Measurements from ENCODE around the gene PRPF40B.
A peak's percentile ranks its signal among the peaks of the same experiment; 100 is the strongest.
"Not testable (repeated sequence)": the region's sequence is repeated elsewhere in the genome, so short reads cannot be mapped to it uniquely, and the experiment has no call there.

PRPF40B gene

DNA sequence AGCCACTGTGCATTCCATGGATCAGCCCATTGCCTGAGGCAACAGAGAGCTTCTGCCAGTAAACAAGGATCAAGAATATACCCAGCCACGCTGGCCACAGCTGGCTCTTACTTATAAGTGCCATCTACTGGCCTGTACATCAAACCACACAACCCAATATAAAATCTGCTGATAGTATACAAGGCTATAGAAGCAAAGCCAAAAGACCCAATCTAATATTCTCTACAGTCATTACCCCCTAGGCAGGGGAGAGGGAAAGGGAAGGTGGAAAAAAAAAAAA lies 13.5 kb upstream of the PRPF40B start:
- peak; percentile 40 for DNase-seq

DNA sequence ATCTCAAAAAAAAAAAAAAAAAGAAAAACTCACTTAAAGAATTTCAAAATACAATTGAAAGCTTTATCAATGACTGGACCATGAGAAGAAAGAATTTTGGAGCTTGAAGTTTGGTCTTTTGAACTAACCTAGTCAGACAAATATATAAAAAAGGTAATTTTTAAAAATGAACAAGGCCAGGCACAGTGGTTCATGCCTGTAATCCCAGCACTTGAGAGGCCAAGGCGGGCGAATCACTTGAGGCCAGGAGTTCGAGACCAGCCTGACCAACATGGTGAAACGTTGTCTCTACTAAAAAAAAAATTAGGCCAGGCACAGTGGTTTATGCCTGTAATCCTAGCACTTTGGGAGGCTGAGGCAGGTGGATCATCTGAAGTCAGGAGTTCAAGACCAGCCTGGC lies 12.6 kb upstream of the PRPF40B start:
- DNase-seq, result not testable (repeated sequence)

DNA sequence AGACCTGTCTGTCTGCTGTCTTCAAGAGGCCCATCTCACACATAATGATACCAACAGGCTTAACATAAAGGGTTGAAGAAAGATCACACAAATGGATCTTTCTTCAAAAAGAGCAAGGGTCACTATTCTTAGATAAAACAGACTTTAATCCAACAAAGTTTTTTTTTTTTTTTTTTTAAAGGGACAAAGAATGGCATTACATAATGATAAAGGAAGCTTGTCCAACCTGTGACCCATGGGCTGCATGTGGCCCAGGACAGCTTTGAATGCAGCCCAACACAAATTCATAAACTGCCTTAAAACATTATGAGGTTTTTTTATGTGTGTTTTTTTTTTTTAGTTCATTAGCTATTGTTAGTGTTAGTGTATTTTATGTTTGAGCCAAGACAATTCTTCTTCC lies 11.2 kb upstream of the PRPF40B start:
- DNase-seq, result no peak

DNA sequence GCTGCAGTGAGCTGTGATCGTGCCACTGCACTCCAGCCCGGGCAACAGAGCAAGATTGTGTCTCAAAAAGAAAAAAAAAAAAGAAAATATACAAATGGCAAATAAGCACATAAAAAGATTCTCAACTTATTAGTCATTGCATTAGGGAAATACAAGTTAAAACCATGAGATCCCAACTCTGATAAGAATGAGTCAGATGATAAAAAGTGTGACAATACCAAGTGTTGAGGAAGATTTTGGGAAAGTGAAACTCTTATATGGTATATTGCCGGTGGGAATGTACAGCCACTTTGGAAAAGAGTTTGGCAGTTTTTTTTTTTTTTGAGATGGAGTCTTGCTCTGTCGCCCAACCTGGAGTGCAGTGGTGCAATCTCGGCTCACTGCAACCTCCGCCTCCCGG lies 7.6 kb upstream of the PRPF40B start:
- no peak for DNase-seq

DNA sequence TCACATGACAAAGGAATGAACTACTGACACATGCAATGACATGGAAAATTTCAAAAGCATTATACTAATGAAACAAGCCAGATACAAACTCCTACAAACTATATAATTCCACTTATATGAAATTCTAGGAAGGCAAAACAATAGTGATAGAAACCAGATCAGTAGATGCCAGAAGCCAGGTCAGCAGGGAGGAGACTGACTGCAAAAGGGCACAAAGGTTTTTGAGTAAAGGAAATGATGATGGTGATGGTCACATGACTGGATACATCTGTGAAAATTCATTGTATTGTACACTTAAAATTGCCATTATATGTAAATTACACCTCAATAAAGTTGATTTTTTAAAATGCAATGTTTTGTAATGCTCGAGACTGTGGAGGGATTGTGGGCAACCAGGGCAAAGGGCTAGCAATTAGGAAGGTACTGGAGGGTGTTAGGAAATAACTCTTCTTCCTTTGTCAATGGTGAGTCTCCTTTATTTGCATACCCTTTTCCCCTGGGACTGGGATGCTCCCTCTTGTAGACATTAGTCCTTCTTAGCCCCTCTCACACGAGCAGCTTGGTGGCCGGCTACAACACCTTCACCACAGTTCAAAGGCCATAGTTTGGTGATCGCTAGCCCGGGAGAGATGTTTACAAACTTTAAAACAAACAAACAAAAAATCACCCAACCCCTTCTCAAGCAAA lies 6.7 kb upstream of the PRPF40B start:
- peak; percentile 67 for DNase-seq

DNA sequence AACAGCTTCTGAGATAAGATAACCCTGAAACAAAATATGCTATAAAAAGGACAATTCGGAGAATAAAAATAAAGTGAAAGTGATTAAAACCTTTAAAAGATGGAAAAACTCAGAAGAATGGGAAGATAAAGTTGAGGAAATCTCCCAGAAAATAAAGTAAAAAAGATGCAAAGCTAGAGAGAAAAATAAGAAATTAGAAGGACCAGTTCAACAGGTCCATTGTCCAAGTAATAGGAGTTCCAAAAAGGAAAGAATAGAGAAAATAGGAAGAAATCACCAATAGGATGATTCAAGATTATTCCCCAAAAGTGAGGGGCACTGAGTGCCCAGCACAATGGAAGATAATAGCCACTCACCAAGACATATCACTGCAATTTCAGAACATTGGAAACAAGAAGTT lies 4.8 kb upstream of the PRPF40B start:
- no peak for DNase-seq

DNA sequence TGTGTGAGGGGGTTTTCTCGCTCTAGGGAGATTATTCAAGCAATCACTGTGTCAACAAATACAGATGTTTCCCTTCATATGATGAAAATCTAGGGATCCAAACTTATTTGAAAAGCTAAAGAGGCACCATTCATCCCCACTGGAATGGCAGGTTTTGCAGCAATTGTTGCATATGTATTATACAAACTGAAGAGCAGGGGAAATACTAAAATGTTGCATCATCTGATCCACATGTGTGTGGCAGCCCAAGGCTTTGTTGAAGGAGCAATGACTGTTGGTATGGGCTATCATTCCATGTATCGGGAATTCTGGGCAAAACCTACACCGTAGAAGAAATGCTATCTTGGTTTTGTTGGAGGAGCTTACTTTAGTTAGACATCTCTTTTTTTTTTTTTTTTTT lies 4.1 kb upstream of the PRPF40B start:
- no peak for DNase-seq

DNA sequence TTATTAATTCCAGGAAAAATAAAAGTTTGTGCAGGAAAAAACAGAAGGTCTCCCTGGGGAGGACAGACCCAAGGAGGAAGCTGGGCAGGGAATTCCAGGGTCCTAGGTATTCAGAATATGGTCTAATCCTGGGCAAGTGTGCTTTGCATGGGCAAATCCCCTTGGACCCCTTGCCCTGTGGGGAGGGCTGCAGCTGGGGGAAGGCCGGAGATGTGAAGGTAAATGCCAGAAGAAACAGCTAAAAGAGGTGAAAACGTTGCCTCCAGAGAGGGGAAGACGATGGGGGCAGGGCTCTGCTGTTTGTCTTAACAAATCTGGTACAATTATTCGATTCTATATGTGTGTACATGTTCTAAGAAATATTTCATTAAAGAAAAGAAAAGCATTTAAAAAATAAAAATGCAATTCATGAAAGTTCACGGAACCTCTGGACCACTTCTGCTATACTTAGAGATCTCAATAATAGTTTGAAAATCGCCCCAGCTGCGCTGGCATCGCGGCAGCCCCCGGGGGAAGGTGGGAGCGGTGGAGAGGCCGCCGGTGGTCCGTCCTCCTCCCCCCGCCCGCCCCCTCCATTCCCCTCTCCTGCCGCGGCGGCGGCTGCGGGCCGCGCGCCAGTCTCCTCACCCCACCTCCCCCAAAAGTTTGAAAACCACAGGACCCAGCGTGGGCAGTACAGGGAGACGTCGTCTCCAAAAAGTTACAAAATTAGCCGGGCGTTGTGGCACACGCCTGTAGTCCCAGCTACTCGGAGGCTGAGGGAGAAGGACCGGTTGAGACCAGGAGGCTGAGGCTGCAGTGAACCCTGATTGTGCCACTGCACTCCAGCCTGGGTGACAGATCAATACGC lies 1.5 kb upstream of the PRPF40B start:
- no peak for DNase-seq

DNA sequence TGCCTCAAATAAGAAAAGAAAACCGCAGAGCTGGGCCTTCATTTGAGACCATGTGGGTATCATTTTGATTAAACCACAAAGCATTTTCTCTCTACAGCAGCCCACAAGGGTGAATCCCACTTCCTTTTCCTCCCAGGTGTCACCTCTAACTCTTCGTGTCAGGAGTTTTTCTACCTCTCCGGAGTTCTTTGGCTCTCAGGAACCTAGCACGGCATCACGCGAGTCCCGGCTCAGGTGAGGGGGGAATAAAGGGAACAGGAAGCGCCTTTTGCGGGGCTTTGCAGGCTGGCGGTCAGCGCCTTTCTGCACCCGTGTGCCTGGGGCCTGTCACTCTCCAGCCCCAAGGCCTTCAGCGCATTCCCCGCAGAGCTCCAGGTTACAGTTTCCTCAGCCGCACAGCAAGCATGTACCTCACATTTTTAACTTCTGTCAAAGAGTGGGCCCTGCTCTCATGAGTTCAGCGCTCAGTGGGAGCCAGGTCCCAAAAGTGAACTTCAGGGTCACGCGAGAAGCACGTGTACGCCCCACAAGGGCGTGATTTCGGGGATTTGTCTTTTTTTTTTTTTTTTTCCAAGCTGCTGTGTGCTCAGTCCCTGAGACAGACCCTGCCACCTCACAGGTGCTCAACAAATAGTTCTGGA lies 740 bp upstream of the PRPF40B start:
- peak; percentile 67 for DNase-seq

DNA sequence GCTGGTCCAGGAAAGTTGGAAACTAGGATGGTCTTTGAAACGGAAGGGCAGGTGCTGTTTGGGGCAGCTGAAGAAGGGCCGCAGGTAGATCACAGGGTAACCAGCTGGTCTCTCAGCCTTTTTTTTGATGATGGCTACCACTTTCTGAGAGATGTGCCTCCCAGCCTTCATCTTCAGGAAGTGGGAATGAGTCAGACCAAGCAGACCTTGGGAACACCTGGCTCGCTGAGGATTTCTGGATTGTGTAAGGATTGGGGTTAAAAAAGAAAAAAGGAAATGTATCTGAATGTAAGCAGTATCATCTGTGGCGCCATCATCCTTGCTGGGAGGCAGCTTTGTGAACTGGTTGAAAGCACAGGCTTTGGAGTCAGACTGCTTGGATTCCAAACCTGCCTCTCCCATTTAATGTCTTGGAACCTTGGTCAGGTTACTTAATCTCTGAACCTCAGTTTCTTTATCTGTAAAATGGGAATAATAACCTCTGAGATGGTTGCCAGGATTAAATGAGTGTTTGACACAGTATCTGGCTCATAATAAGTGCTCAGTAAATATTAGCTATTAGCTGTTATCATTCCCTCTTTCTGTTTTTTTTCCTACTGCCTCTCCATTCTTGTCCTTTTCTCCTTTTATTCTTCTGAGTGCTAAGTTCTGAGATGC lies 1.7 kb downstream of the PRPF40B start:
- no peak for DNase-seq

DNA sequence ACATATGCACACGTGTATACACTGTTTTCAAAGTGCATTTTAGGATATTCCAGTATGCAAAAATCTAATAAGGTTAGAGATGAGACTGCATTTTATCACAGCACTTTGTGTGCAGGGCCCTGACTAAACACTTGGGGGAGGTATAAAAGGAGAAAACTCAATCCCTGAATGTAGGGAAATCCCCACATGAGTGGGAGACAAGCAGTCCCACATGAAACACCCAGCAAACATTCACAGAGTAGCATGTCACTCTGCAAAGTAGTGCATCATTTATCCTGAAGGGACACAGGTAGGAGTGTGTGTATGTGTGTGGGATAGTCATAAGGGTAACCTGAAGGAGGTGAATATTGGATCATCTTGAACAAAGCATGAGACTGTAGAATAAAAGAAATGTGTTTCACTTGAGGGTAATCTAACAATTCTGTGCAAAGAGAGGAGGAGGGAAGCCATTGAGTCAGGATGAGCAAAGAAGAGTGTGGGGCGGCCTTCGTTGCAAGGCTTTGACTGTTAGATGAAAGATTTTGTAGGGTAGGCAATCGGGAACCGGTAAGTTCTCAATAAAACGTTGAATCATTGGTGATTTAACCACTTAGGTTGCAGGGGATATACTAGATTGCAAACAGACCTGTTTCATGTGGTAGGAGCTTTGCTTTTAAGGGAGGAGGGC lies 2.9 kb downstream of the PRPF40B start:
- no peak for DNase-seq

DNA sequence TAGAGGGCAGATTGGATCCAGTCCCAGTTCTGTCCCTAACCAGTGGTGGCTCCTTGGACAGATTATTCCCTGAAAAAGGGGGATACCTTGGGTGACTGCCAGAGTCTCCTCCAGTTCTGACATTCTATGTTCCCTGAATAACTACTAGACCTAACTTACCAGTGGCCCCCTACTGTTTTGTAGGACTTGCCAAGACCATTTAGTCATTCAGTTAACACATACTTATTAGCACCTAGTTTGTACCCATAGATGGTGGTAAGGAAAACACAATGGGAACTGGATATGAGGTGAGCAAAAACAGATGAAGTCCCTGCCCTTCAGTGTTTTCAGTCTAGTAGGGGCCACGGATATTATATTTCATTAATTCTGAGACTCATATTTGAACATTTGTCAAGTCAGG lies 3.5 kb downstream of the PRPF40B start:
- no peak for DNase-seq

DNA sequence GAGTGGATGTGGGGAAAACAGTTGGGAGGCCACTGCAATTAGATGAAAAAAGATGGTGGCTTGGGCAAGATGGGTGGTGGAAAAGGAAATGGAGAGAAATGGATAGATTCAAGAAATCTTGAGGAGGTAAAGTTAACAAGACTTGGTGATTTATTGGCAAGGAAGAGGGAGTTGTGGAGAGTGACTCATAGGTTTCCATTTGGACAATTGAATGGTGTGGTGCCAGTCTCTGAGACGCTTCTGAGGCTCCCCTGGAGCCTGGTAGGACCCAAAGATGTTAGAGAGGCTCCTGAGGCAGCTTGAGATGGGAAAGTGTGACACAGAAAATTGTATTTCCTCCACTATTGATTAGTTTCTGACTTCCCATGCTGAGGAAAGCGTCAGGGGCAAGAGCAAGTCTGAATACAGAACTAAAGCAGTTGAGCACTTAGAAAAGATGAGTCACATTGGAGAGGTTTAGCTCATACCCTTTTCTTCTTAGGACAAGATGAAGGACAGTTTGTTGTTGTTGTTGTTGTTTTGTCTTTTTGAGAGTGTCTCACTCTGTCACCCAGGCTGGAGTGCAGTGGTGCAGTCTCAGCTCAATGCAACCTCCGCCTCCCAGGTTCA lies 4.5 kb downstream of the PRPF40B start:
- DNase-seq, result no peak

DNA sequence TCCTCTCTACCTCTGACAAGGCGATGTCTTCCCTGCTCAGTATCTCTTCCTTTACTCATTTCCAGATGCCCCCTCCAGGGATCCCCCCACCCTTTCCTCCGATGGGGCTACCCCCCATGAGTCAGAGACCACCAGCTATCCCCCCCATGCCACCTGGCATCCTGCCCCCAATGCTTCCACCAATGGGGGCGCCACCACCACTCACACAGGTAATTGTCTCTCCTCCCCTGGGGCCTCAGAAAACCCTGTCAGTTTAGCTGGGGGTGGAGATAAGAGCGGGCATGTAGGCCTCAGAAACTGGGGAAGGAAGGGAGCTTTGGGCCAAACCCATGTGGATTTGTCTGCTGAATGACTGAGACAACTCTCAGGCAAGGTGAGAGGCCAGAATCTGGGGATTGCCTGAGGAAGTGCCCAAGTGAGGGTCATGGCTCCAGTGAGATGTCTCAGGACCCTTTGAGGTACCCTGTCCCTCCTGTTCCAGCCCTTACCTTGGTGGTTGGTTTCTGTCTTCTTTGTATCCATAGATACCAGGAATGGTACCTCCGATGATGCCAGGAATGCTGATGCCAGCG lies 8.1 kb downstream of the PRPF40B start:
- DNase-seq, result no peak

DNA sequence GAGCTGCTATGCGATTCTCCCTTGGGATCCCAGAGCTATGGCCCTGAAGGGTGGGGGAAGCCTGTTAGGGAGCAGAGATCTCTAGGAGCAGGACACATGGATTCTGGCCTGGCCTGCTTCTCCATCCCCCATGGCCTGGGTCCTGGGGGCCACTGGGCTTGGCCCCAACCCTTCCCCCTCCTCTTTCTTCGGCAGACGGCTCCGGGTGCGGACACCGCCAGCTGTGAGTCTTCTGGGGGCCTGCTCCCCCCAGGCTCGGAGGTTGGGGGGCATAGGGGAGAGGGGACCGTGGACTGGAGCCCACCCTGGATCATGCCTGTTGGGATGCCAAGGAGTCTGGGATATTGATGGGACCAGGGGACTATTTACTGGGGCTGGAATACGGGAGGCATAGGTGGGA lies 9.0 kb downstream of the PRPF40B start:
- no peak for DNase-seq

DNA sequence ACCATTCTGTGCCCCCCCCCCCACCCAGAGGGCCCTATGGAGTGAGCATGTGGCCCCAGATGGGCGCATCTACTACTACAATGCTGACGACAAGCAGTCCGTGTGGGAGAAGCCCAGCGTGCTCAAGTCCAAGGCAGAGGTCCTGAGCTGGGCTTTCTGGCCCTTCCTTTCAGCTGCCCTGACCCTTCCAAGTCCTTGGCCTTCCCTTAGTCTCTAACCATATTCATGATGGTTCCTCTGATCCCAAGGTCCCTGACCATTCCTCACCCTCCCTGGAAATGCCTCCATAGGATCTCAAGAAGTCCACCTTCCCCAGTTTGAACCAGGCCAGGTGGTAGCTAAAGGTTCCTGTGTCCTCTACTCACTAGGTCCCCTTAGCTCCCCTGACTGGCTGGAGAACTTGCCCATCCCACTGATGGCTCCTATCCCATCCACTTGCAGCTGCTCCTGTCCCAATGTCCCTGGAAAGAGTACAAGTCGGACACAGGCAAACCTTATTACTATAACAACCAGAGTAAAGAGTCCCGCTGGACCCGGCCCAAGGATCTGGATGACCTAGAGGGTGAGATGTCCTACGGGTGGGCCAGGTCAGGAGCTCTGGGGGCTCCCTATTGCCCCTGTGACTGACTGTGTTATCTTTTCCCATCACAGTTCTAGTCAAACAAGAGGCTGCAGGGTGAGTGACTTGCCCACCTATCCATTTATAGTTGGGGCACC lies 9.8 kb downstream of the PRPF40B start:
- DNase-seq, result no peak

DNA sequence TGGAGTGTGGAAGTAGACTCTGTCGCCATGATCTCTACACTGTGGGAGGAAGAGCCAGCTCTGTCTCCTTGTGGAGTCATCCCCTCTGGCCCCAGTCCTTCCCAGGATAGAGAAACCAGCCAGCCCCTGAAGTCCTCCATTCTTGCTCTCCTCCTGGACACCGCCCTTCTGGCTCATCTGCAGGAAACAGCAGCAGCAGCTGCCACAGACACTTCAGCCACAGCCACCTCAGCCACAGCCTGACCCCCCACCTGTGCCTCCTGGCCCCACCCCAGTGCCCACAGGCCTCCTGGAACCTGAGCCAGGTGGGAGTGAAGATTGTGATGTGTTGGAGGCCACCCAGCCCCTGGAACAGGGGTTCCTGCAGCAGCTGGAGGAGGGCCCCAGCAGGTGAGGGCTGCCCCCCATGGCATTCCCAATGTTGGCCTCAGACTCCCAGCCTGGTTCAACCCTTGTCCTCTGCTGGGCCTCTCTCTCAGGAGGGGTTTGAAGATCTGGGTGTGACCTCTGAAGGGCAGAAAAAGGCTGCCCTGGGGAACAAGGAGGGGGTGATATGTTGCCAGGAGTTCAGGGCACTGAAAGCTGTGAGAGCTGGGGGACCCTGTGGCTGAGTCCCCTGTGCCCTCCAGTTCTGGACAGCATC lies 10.5 kb downstream of the PRPF40B start:
- no peak for DNase-seq

DNA sequence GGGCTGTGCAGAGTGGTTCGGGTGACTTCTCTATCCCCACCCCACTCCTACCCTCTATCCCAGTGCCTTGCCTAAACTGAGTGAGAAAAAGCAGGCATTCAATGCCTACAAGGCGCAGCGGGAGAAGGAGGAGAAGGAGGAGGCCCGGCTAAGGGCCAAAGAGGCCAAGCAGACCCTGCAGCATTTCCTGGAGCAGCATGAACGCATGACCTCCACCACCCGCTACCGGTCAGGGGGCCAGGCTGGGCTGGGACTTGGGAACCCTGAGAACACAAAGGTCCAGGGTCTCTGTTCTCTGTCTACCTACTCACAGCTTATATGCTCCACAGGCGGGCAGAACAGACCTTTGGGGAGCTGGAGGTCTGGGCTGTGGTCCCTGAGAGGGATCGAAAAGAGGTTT lies 11.7 kb downstream of the PRPF40B start:
- no peak for DNase-seq

DNA sequence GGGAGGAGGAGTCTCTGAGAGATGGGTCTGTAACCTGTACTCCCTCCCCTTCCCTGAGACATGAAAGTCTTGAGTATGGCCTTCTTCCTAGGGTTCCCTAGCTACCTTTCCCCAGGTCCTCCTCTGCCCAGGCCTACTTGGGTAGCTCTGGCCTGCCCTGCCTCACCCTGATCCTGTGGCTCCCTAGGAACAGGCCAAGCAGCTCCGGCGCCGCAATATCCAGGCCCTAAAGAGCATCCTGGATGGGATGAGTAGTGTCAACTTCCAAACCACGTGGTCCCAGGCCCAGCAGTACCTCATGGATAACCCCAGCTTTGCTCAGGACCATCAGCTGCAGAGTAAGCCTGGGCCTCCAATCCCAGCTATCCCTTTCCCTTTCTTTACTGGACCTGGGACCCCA lies 12.3 kb downstream of the PRPF40B start:
- DNase-seq, result no peak

DNA sequence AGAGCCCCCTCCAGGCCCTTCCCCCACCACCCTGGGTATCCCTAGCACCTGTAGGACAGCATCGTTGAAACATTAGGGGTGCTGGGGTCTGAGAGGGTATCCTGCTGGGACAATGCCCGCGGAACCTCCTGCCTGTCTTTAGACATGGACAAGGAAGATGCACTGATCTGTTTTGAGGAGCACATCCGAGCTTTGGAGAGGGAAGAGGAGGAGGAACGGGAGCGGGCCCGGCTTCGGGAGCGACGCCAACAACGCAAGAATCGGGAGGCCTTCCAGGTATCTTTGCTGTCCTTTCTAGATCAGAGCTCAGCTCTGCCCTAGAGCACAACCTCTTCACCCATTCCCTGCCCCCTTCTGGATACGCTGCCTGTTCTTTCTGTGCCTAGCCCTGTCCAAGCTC lies 13.2 kb downstream of the PRPF40B start:
- DNase-seq, result no peak

Data from NCI-H82 (cell line).